H1 (cell line): ENCODE results near the gene GRIK1. TPM values are rescaled to one million over a fixed set of nuclear protein-coding genes. Genes with fewer than 3 reads are reported as not detected.

Experiments used
- CTCF ChIA-PET: fragments of 300-600 bp; sonication (Branson Sonifier 250); formaldehyde crosslinking; loops from one replicate; lab custom pipeline; 2021; ENCODE audit not compliant: partially characterized antibody; lab: Charles Lee
- POLR2A ChIA-PET: fragments of 300-600 bp; sonication (Branson Sonifier 250); formaldehyde crosslinking; loops from one replicate; lab custom pipeline; 2021; ENCODE audit warnings: inconsistent platforms; ENCODE audit not compliant: partially characterized antibody; lab: Charles Lee
- DNase-seq, 2 experiments: peaks; one replicate each; pipeline versions ENCODE4 v3.0.0 to v3.0.0-alpha.2; 2010 to 2022; ENCODE audit warnings: low spot score in 2 of 2, low read depth in 1 of 2, mixed read lengths in 1 of 2
- FAIRE-seq: peaks from 2 replicates; lab custom pipeline; 2011; peaks lifted over from hg19 to GRCh38; lab: Jason Lieb, UNC
- H2AFZ ChIP-seq: 2 replicates; pipeline ENCODE4 v1.8.1; 2012; ENCODE audit warnings: low read length, inconsistent platforms
- H2AK5ac ChIP-seq: 2 replicates; pipeline ENCODE4 v1.6.1; 2013; ENCODE audit warnings: low read depth, low read length
- H2BK120ac ChIP-seq: replicated peaks from 2 replicates; pipeline ENCODE3; 2013; ENCODE audit warnings: low read depth, low read length, inconsistent platforms
- H2BK12ac ChIP-seq: 2 replicates; pipeline ENCODE4 v1.6.1; 2013; ENCODE audit warnings: low read depth, low read length
- H2BK15ac ChIP-seq: 2 replicates; pipeline ENCODE4 v1.6.1; 2013; ENCODE audit warnings: low read length
- H2BK20ac ChIP-seq: 2 replicates; pipeline ENCODE4 v1.6.1; 2013; ENCODE audit warnings: low read length
- H2BK5ac ChIP-seq: 2 replicates; pipeline ENCODE4 v1.6.1; 2013; ENCODE audit warnings: low read depth, low read length
- H3K14ac ChIP-seq: 2 replicates; pipeline ENCODE4 v1.6.1; 2013; ENCODE audit warnings: inconsistent platforms; ENCODE audit not compliant: insufficient read length
- H3K18ac ChIP-seq: 2 replicates; pipeline ENCODE4 v1.6.1; 2013; ENCODE audit warnings: low read length; ENCODE audit errors: extremely low read depth
- H3K23ac ChIP-seq: 2 replicates; pipeline ENCODE4 v1.6.1; 2013; ENCODE audit warnings: inconsistent platforms; ENCODE audit not compliant: insufficient read length
- H3K23me2 ChIP-seq: 2 replicates; pipeline ENCODE4 v1.6.1; 2013; ENCODE audit warnings: low read depth, low read length
- H3K27ac ChIP-seq: 2 replicates; pipeline ENCODE4 v1.6.1; 2011; ENCODE audit warnings: low read depth, low read length, inconsistent platforms
- H3K27me3 ChIP-seq, 4 experiments: replicated peaks in 1 of 4; 1 replicate in 1 of 4; 2 replicates in 3 of 4; pipeline versions ENCODE4 v1.6.1 to v1.8.1; 2011 to 2013; ENCODE audit warnings: low read length in 3 of 4, mild to moderate bottlenecking in 3 of 4, inconsistent platforms in 2 of 4, mixed read lengths in 2 of 4, moderate library complexity in 1 of 4; ENCODE audit not compliant: control insufficient read depth in 3 of 4, insufficient read depth in 3 of 4; ENCODE audit errors: extremely low read depth in 1 of 4
- H3K36me3 ChIP-seq, 4 experiments: 2 replicates each; pipeline versions ENCODE4 v1.6.1 to v1.8.1; 2011 to 2013; ENCODE audit warnings: mild to moderate bottlenecking in 4 of 4, low read length in 3 of 4, moderate library complexity in 2 of 4, control low read depth in 1 of 4, inconsistent platforms in 1 of 4; ENCODE audit not compliant: insufficient read depth in 4 of 4, control insufficient read depth in 2 of 4
- H3K4ac ChIP-seq: replicated peaks from 2 replicates; pipeline ENCODE3; 2013; ENCODE audit warnings: low read length, low read depth, mixed read lengths, inconsistent platforms; ENCODE audit not compliant: insufficient read length
- H3K4me1 ChIP-seq, 4 experiments: replicated peaks in 1 of 4; 1 replicate in 1 of 4; 2 replicates in 3 of 4; pipeline versions ENCODE4 v1.6.1 to v1.8.1; 2011 to 2013; ENCODE audit warnings: low read length in 3 of 4, inconsistent platforms in 2 of 4, mixed read lengths in 1 of 4; ENCODE audit not compliant: insufficient read depth in 4 of 4, control insufficient read depth in 3 of 4
- H3K4me2 ChIP-seq, 2 experiments: 2 replicates each; pipeline versions ENCODE4 v1.6.1 to v1.8.1; 2011 to 2013; ENCODE audit warnings: low read depth in 2 of 2, low read length in 2 of 2, control low read depth in 1 of 2, inconsistent platforms in 1 of 2, mild to moderate bottlenecking in 1 of 2; ENCODE audit not compliant: insufficient read depth in 1 of 2
- H3K4me3 ChIP-seq, 4 experiments: fragments of 200-600, 300-600 bp in 1 of 4; sonication (generic), shearing (Covaris generic), sonication (Bioruptor Twin) in 1 of 4; 2 replicates each; pipeline versions ENCODE4 v1.5.1 to v1.8.1; 2011 to 2016; ENCODE audit warnings: low read length in 4 of 4, low read depth in 3 of 4, control low read depth in 2 of 4, inconsistent platforms in 2 of 4, mild to moderate bottlenecking in 2 of 4, mixed read lengths in 1 of 4, moderate library complexity in 1 of 4; ENCODE audit not compliant: insufficient read depth in 2 of 4; ENCODE audit errors: extremely low read depth in 1 of 4
- H3K56ac ChIP-seq: replicated peaks from 2 replicates; pipeline ENCODE3; 2013; ENCODE audit warnings: low read depth, mild to moderate bottlenecking, mixed read lengths, low read length, inconsistent platforms; ENCODE audit not compliant: insufficient read length
- H3K79me1 ChIP-seq: 2 replicates; pipeline ENCODE4 v1.6.1; 2013; ENCODE audit warnings: low read depth, low read length, control low read depth
- H3K79me2 ChIP-seq, 2 experiments: 2 replicates each; pipeline versions ENCODE4 v1.6.1 to v1.8.1; 2012 to 2013; ENCODE audit warnings: low read length in 2 of 2, mild to moderate bottlenecking in 2 of 2, inconsistent platforms in 1 of 2; ENCODE audit not compliant: insufficient read depth in 2 of 2, control insufficient read depth in 1 of 2
- H3K9ac ChIP-seq, 4 experiments: replicated peaks in 1 of 4; 1 replicate in 1 of 4; 2 replicates in 3 of 4; pipeline versions ENCODE4 v1.6.1 to v1.8.1; 2011 to 2013; ENCODE audit warnings: low read depth in 3 of 4, low read length in 3 of 4, control low read depth in 2 of 4, mild to moderate bottlenecking in 2 of 4, moderate library complexity in 2 of 4, inconsistent platforms in 1 of 4; ENCODE audit errors: extremely low read depth in 1 of 4
- H3K9me3 ChIP-seq, 2 experiments: 2 replicates each; pipeline versions ENCODE4 v1.6.1 to v1.8.1; 2012 to 2013; ENCODE audit warnings: mild to moderate bottlenecking in 2 of 2, moderate library complexity in 2 of 2, control low read depth in 1 of 2, inconsistent platforms in 1 of 2, low read depth in 1 of 2, low read length in 1 of 2, mixed read lengths in 1 of 2; ENCODE audit not compliant: insufficient read depth in 2 of 2
- H4K20me1 ChIP-seq, 2 experiments: replicated peaks in 1 of 2; 2 replicates each; pipeline versions ENCODE3 to v1.8.1; 2011 to 2013; ENCODE audit warnings: inconsistent platforms in 2 of 2, low read length in 2 of 2, mild to moderate bottlenecking in 1 of 2; ENCODE audit not compliant: insufficient read depth in 2 of 2, control insufficient read depth in 1 of 2
- H4K5ac ChIP-seq: 2 replicates; pipeline ENCODE4 v1.6.1; 2013; ENCODE audit warnings: low read length, low read depth, mixed read lengths, inconsistent platforms; ENCODE audit not compliant: insufficient read length
- H4K8ac ChIP-seq: 2 replicates; pipeline ENCODE4 v1.8.0; 2013; ENCODE audit warnings: mild to moderate bottlenecking, moderate library complexity, low read length, inconsistent platforms; ENCODE audit not compliant: insufficient read depth; ENCODE audit errors: extremely low read depth
- H4K91ac ChIP-seq: replicated peaks from 2 replicates; pipeline ENCODE3; 2013; ENCODE audit warnings: low read length, mixed read lengths, inconsistent platforms; ENCODE audit not compliant: insufficient read length
- CBX8 ChIP-seq: fragments of 300-800, 300-1000 bp; sonication (generic); IDR thresholded peaks from 2 replicates; pipeline ENCODE4 v1.7.1; 2016; ENCODE audit warnings: low read depth, low read length, borderline replicate concordance
- CHD1 ChIP-seq: IDR thresholded peaks from 2 replicates; pipeline ENCODE4 v1.6.1; 2012; ENCODE audit warnings: low read depth, low read length, improper control_type of control experiment
- CREB1 ChIP-seq: IDR thresholded peaks from 2 replicates; pipeline ENCODE4 v1.6.1; 2012; ENCODE audit warnings: inconsistent platforms
- EGR1 ChIP-seq: IDR thresholded peaks from 2 replicates; pipeline ENCODE4 v1.6.1; 2011; ENCODE audit warnings: low read depth, low read length, borderline replicate concordance
- GTF2F1 ChIP-seq: IDR thresholded peaks from 2 replicates; pipeline ENCODE4 v1.6.1; 2012; ENCODE audit warnings: low read depth, low read length, improper control_type of control experiment, borderline replicate concordance
- JUN ChIP-seq: IDR thresholded peaks from 2 replicates; pipeline ENCODE4 v1.6.1; 2011; ENCODE audit warnings: low read depth, mild to moderate bottlenecking, improper control_type of control experiment, low read length
- JUND ChIP-seq: IDR thresholded peaks from 2 replicates; pipeline ENCODE4 v1.6.1; 2011; ENCODE audit warnings: mild to moderate bottlenecking, improper control_type of control experiment, low read length
- KDM5A ChIP-seq: fragments of 200-600 bp; IDR thresholded peaks from 2 replicates; pipeline ENCODE4 v1.7.1; 2012; ENCODE audit warnings: mild to moderate bottlenecking, low read length, inconsistent platforms, mixed read lengths
- NRF1 ChIP-seq: IDR thresholded peaks from 2 replicates; pipeline ENCODE4 v1.6.1; 2011; ENCODE audit warnings: mild to moderate bottlenecking, low read depth, low read length, improper control_type of control experiment
- PHF8 ChIP-seq: fragments of 200-600 bp; sonication (generic); conservative IDR thresholded peaks from 2 replicates; pipeline ENCODE4 v1.7.1; 2012; ENCODE audit warnings: low read depth, mild to moderate bottlenecking, inconsistent platforms, low read length, moderate library complexity
- POLR2A ChIP-seq, 2 experiments: IDR thresholded peaks; 1 replicate in 1 of 2; 2 replicates in 1 of 2; pipeline ENCODE4 v1.6.1; 2011; ENCODE audit warnings: low read depth in 2 of 2, low read length in 2 of 2, mild to moderate bottlenecking in 2 of 2; ENCODE audit errors: control extremely low read depth in 1 of 2
- POU5F1 ChIP-seq: IDR thresholded peaks from 2 replicates; pipeline ENCODE4 v1.6.1; 2011; ENCODE audit warnings: low read depth, mild to moderate bottlenecking, low read length, moderate library complexity
- RAD21 ChIP-seq, 2 experiments: IDR thresholded peaks in 1 of 2; conservative IDR thresholded peaks in 1 of 2; 2 replicates each; pipeline ENCODE4 v1.6.1; 2011; ENCODE audit warnings: low read depth in 2 of 2, low read length in 2 of 2, improper control_type of control experiment in 1 of 2, inconsistent platforms in 1 of 2, mild to moderate bottlenecking in 1 of 2, moderate library complexity in 1 of 2
- SIN3A ChIP-seq, 2 experiments: IDR thresholded peaks in 1 of 2; conservative IDR thresholded peaks in 1 of 2; 2 replicates each; pipeline ENCODE4 v1.6.1; 2011 to 2012; ENCODE audit warnings: low read length in 2 of 2, improper control_type of control experiment in 1 of 2, low read depth in 1 of 2, mild to moderate bottlenecking in 1 of 2
- TCF12 ChIP-seq: IDR thresholded peaks from 2 replicates; pipeline ENCODE4 v1.6.1; 2011; ENCODE audit warnings: low read depth, mild to moderate bottlenecking, low read length
- ZNF274 ChIP-seq: IDR thresholded peaks from 2 replicates; pipeline ENCODE4 v1.7.0; 2012; ENCODE audit warnings: low read length, borderline replicate concordance; ENCODE audit errors: extremely low read depth
- WGBS, 2 experiments: shearing (Covaris generic) in 1 of 2; methylation state at CpG; one replicate each; pipeline versions ENCODE4 v1.1.6 to v1.1.7; 2013 to 2015; ENCODE audit warnings: low lambda C conversion rate in 2 of 2, mixed read lengths in 2 of 2, inconsistent platforms in 1 of 2, low coverage in 1 of 2, missing lambda C conversion rate in 1 of 2; ENCODE audit not compliant: insufficient replicate concordance in 2 of 2, insufficient coverage in 1 of 2, insufficient read length in 1 of 2; ENCODE audit errors: extremely low coverage in 1 of 2, missing lambda C conversion rate in 1 of 2; 5-methylcytosine and 5-hydroxymethylcytosine counted together
- polyA plus RNA-seq, 7 experiments: library from polyadenylated mRNA; depleted of rRNA in 3 of 7; stranded (reverse) in 5 of 7; unstranded in 2 of 7; fragments of >200 nt in 5 of 7; fragments of 200-250 nt in 2 of 7; gene quantifications; 1 replicate in 5 of 7; 2 replicates in 1 of 7; 4 replicates in 1 of 7; pipeline versions ENCODE4 v1.2.1 to v1.2.3, GENCODE V29; 2011 to 2013; ENCODE audit warnings: missing spikeins in 2 of 7, mixed read lengths in 2 of 7
- total RNA-seq: library from RNA; stranded (reverse); fragmentation: NEBNext Ultra II Directional; extraction: Animal tissue kit (Norgen Biotek cat#: 25700); gene quantifications from 2 replicates; pipeline ENCODE4 v1.2.1, GENCODE V29; 2021

GRIK1 gene
- total and polyA plus RNA-seq, 2 of the 8 experiments (the other 6 are each of a cell fraction or from before 2014, with no cell fraction given): 0.11 to 0.32 TPM

GRCh38 chr21:29633756-29634155, 306.0 kb downstream of the GRIK1 start:
- Histone ChIP-seq H4K5ac (no peak overlapping the region), H4K8ac (no peak overlapping the region), H2BK120ac (no peak overlapping the region), H3K4ac (no peak overlapping the region), H3K9ac (no peak overlapping the region), H3K18ac (no peak overlapping the region), H3K56ac (no peak overlapping the region), H3K9me3 (no peaks in the 10 kb centered on the region), H2BK15ac (no peak overlapping the region), H3K79me2 (no peaks in the 10 kb centered on the region), H3K4me1 (no peaks in the 10 kb centered on the region), H4K20me1 (no peaks in the 10 kb centered on the region), H3K4me2 (no peak overlapping the region), H3K23ac (no peak overlapping the region), H4K91ac (no peak overlapping the region), H3K4me3 (no peak overlapping the region), H3K27me3 (no peaks in the 10 kb centered on the region), H3K27ac (no peak overlapping the region), H2AK5ac (no peak overlapping the region), H2AFZ (no peak overlapping the region), H2BK12ac (no peak overlapping the region), H3K36me3 (no peaks in the 10 kb centered on the region), H2BK5ac (no peak overlapping the region), H3K79me1 (no peaks in the 10 kb centered on the region), H3K23me2 (no peaks in the 10 kb centered on the region; the same call in 1 of the 2 replicates), H2BK20ac (no peak overlapping the region), H3K14ac (no peak overlapping the region)
- DNase-seq (no peak), FAIRE-seq (no peak)
- WGBS, 2 experiments: 90% methylated on average over 2 of the region's 2 CpGs; no CpG with 5 or more reads in 1 of the 2 experiments
- CTCF ChIA-PET: interaction anchor here (1.2 kb wide), 1 partner anchor 9 kb away, joined by 3 read pairs; no protein-coding TSS in a partner anchor
- POLR2A ChIA-PET: no interaction called here
- TF ChIP-seq EGR1: no peak
- no peak for TF ChIP-seq JUND
- TF ChIP-seq SIN3A (conservative IDR thresholded peaks at IDR 0.05 in 1 of 2, IDR thresholded peaks at IDR 0.05 in 1 of 2; ENCODE audit: low read depth in 1 of 2, low read length in 2 of 2): no peak
- no peak for TF ChIP-seq PHF8
- TF ChIP-seq GTF2F1: no peak
- TF ChIP-seq POLR2A (IDR thresholded peaks at IDR 0.05; ENCODE audit: control extremely low read depth in 1 of 2, low read depth in 2 of 2, low read length in 2 of 2): no peak
- TF ChIP-seq POU5F1: no peak
- no peak for TF ChIP-seq ZNF274
- no peak for TF ChIP-seq RAD21 (IDR thresholded peaks at IDR 0.05 in 1 of 2, conservative IDR thresholded peaks at IDR 0.05 in 1 of 2; ENCODE audit: low read depth in 2 of 2, low read length in 2 of 2)
- TF ChIP-seq JUN: no peak
- TF ChIP-seq NRF1: no peak
- no peak for TF ChIP-seq CREB1
- TF ChIP-seq CBX8: no peak
- no peak for TF ChIP-seq CHD1
- TF ChIP-seq TCF12: no peak
- no peak for TF ChIP-seq KDM5A
